ENCODE results near the gene C2CD4C.
"Not testable (repeated sequence)": the region's sequence is repeated elsewhere in the genome, so short reads cannot be mapped to it uniquely, and the experiment has no call there.

The C2CD4C gene

DNA sequence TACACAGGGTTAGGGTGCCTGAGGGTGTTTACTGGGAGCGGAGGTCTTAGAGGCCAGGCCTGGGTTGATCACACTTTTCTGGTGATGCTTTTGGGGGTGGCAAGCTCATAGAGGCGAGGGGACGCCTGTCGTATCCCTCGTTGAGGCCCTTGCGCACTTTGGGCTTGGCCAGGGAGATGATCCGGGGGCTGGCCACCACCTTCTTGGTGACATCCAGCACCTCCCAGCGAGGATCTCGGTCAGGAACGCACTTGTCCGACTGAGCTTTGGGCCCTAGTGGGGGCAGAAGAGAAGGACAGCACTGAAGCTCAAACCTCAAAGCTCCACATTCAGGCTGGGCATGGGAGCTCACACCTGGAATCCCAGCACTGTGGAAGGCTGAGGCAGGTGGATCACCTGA is 46.8 kb downstream of the C2CD4C start:
- no peak for DNase-seq

DNA sequence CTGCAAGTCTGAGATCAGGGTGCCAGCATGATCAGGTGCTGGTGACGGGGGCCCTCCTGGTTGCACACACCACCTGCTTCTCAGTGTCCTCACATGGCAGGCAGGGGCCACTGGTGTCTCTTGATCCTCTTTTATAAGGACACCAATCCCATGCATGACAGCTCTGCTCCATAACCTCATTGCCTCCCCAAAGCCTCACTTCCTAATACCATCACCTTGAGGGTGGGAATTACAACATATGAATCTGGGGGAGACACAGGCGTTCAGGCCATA is 49.4 kb downstream of the C2CD4C start:
- no peak for DNase-seq

DNA sequence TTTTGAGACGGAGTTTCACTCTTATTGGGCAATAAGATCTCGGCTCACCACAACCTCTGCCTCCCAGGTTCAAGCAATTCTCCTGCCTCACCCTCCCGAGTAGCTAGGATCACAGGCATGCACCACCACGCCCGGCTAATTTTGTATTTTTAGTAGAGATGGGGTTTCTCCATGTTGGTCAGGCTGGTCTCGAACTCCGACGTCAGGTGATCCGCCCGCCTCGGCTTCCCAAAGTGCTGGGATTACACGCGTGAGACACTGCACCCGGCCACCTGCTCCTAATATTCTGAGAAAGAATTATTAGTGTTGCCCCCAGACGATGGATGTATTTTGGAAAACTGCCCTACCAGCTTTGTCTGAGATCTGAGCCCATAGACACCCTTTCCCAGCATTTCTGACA is 53.4 kb downstream of the C2CD4C start:
- DNase-seq = not testable (repeated sequence)
